GM19240 (cell line): ENCODE measurements around the gene CCL13.

Source experiments
- DNase-seq: peaks from one replicate; pipeline ENCODE4 v3.0.0; 2011; ENCODE audit warnings: low spot score; ENCODE audit not compliant: insufficient read length

CCL13 gene

DNA sequence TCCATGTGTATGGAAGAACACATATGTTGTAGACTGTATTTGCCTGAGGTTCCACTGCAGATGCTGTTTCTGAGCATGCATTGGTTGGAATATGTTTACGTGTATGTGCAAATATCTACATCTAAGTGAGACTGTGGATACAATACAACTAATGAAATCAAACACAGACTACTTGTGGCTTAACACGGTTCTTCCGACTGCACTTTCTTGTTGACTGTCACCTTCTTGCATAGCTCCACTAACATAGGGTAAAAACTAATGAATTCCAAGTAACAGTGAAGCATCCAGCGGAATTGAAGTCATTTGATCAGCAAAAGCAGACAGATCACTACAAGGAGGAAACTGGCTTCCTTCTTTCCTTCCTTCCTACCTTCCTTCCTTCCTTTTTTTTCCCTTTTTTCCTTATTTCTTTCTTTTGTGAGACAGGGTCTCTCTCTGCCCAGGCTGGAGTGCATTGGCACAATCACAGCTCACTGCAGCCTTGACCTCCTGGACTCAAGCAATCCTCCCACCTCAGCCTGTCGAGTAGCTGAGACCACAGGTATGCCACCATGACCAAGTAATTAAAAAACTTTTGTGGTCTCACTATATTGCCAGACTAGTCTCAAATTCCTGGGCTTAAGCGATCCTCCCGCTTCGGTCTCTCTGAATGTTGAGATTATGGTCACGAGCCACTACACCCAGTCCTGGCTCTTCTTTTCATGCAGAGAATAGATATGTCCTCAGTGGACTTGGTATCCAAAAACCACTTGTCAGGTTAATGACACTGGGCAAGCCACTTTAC, 28.7 kb downstream of the CCL13 start:
- DNase-seq: no peak

DNA sequence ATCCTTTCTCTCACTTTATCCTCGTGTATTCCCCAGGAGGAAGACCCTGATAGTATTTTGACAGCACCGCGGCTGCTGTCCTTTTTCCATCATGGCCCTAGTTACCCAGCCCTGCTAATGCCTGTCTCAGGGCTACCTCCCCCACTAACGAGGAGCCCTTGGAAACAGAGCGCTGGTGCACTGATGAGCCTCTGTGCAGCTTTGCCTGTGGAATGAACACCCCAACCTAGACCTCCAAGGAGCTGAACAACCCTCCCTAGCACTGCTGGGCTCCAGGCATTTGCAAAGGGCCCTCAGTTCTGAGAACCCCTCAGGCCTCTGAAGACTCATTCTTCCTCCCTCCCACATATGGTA, 30.0 kb downstream of the CCL13 start:
- no peak for DNase-seq

DNA sequence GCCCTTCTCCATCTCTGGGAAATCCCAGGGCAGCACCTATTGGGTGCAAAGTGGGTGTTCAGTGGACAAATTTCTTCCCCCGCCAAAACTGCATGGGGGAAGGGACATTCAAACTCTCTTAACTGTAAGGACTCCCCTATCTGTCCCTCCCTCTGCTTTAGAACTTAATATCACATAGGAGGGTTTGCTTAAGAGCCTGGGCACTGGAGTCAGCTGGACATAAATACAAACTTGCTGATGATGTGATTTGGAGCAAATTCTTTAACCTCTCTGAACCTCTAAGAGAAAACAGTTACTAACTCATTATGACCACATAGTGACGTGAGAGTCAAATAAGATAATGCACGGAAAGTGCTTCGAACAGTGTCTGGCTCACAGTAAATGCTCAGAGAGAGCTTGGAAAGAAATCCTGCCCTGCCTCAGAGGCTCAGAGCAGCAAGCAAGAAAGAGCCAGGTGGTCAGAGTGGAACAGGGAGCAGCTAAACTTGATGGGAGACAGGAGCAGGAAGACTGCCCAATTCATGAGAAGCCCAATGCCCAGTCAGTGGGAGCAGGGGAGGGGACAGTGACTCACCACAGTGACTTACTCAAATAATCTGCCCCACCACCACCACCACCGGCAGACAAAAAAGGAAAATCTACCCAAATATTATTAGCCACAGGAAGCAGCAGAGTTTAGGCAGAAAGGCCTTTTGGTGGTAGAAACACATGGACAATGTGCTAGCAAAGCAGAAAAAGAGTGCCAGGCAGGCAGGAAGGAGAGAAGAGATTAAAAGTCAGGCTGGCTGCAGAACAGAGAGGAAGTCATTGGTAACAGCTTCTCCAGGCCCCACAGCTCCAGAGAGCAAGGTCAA, 30.6 kb downstream of the CCL13 start:
- no peak for DNase-seq

DNA sequence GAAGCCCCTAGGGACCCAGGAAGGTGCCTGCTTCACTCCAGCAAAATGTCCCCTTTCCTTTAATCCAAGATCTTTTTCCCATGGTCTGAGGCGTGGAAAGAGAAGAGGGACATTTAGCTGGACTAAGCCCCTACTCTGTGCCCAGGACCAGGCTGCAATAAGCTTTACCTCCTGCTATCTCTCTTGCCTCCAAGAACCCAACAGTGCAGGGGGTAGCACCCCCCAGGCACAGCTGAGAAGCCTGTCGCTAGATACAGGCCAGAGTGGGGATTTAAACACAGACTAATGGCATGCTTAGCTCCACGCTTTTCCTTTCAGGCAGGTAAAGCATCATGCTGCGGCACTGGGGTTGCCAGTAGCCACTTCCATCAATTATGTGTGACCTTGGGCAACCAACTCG, 31.3 kb downstream of the CCL13 start:
- DNase-seq: no peak

DNA sequence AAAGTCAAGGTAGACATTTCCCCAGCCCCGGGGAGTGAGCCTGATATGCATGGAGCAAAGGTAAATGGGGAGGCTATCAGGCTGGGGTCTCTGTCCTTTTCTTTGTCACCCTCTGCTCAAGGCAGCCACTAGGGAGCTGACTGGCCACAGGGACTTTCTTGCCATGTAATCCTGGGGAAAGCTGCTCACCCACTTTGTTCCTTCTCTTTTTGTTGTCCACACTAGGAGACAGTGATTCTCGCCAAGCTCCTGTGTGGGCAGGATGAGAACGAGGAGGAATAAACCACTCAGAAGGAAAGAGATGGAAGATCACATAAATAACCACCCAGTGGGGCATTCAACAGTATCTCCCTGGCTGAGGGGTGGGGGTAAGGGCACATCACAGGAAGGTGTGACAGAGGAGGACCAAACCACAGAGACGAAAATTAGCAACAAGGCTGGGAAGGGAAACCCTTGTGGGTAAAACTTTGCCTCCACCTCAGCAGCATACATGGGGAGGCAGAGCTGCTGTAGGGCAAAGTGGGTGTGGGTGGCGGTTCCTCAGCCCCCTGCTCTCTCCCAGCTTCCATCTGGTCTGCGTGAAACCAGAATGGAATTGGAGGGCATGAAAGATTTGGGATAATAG, 33.0 kb downstream of the CCL13 start:
- DNase-seq: no peak

DNA sequence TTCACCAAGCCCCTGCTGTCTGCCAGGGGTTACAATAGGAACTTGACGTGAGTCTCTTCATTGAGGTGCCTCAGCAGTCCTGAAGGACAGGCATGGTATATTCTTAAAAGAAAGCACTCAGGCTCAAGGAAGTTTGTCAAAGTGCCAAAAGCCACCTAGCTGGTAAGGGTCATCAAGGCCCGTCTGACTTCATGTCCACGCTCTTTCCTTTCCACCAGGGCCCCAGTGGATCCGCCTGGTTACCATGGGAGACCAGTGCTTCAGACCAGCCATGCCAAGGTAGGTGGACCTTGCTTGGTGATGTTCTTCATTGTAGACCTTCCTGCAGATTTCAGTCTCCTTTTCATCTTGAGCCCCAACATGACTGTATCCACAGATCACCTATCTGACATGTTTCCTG, 34.4 kb downstream of the CCL13 start:
- DNase-seq: no peak

DNA sequence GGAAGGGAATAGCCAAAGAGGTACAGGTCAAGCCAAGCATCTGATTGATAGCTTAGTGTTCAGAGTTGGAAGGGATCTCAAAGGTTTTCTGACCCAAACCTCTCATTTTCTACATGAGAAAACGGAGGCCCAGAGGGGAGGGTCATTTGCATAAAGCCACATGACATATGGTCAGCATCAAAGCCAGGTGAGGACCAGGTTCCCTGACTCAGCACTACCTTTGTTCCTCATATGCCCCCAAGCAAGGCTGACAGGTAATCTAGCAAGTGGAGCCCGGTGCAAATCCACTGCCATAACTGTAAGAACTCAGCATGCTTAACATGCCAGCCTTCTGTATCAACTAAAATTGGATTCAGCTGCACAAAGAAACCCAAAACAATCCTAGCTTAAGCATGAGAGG, 35.0 kb downstream of the CCL13 start:
- no peak for DNase-seq

DNA sequence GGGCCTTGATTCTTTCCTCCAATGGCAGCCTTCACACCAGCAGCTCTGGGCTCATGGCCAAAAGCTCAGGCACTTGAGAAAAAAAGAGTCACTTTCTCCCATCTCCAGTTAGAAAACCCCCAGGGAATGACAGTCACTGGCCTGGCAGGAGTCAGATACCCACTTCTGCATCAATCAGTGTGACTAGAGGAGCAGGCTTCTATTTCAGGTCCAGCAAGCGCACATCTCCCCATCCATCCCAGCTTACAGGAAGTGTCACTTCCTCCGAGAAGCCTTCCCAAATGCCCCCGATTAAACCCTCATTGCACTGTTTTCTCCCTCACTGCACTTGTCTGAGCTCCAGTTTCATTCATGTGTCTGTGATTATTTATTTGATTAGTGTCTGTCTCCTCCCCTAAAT, 37.1 kb downstream of the CCL13 start:
- no peak for DNase-seq

DNA sequence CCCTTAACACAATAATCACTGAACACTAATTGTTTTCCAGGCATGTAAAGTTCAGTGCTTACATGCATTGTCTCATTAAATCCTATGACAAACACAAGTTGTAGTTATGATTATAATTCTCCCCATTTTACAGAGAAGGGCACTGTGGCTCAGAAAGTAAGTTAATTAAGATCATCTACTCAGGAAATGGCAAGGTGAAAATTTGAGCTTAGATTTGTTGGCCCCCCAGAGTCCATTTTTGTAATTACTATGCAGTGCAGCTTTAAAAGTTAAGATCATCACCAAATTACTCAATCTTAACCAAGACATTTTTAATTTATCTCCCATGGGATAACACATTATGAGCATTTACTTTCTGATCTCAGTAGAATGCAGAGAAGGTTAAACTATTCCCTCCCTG, 41.0 kb downstream of the CCL13 start:
- DNase-seq: no peak

DNA sequence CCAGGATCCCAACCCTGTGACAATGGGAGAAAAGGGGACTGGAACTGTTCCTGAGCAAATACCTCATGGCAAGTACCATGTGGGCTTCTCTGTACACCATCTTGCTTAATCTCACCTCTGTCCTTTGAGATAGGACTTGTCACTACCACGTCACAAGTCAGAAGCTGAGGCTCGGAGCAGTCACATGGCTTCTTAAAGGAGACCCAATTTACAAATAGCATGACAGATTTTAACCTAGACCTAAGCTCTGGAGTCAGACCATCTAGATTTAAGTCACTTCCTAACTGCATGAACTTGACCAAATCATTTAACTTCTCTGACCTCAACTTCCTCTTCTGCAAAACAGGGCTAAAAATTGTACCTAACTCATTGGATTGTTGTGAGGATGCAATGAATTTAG, 42.7 kb downstream of the CCL13 start:
- DNase-seq: no peak

DNA sequence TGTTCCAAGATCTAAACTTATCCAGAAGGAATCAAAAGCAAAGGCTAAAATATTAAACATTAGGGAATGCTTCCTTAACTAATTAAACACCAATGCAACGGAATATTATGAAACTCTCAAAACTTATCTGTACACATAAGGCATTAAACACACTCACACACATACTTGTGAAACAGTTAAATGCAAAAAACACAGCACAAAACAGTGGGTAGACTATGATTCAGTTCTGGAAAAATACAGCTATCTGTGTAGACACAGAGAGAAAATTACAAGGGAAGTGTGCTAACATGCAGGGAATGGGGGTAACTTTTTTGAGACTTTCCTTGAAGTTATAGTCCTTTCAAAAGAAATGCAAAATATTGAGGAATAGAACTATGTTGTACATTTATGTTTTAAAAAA, 43.4 kb downstream of the CCL13 start:
- no peak for DNase-seq

DNA sequence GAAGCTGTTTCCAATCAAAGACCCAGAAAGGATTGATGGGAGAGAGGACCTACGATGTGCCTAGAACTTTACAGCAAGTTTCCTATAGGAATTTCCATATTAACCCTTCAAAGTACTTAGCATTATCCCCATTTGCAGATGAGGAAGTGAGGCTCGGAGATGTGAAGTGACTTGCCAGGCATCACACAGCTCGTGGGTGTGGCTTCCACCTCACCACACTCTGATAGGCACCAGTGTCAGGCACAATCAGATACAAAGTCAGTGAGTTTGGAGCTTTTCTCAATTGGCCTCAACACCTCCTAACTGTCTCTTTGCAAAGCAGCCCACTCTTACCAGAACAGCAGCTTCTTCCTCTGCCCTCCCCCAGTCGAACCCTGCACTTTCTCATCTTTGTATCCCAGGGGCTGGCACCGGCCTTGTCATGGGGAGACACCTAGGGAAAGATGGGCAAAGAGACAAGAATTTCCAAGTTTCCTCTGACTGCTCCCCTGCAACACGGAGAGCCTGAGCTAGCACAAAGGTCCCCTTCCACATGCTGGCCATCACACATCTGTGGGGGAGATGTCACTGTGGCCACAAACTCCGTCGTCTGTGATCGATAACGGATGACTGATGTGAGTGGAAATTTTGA, 44.1 kb downstream of the CCL13 start:
- no peak for DNase-seq

DNA sequence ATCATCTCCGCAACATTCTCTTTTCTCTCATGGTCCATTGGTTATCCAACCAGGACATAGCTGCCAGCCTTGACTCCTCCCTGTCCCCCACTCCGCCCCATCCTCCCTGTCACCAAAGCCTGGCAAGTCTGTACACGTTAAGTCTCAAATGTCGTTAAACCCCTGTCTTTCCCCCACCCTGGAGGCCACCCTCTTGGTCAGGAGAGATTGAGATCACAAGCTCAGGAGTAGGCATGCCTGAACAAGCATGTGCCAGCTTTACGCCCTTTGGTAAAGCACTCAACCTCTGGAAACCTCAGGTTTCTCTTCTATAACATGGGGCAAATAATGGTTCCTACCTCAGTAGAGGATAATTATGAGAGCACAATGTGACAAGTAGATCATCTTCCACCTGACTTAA, 44.9 kb downstream of the CCL13 start:
- DNase-seq: no peak

DNA sequence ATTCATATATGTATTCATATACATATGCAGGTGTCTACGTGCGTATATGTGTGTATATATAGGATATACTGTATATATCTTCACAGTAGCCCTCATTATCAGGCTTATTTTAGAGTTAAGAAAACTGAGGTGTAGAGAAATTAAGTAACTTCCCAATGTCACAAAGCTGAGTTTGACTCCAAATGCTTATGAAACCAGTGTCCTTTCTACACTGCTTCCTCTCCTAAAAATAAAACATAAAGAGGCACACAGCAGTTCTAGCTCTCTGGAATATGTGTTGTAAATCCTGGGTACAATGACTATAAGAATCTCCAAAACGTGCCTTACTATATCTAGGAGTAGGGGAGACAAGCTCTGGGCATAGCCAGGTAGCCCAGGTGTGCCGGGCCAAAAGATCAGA, 46.7 kb downstream of the CCL13 start:
- no peak for DNase-seq

DNA sequence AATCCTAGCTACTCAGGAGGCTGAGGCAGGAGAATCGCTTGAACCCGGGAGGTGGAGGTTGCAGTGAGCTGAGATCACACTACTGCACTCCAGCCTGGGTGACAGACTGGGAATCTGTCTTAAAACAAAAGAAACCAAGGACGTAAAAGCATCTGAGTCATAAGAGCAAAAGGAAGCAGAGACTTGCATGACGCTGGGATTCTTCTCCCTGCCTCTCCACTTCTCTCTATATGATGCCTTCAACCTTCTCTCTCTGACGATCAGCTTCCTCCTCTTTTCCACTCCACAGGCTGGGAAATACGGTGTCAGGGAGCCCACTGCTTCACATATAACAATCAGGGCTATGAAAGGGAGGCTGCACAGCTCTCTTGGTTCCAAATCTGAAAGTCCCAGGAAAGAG, 49.9 kb downstream of the CCL13 start:
- no peak for DNase-seq
